HepG2 (cell line): Measurements from ENCODE around the gene SSBP4. TPM values are rescaled to one million over a fixed set of nuclear protein-coding genes. Genes with fewer than 3 reads are reported as not detected.

Experiments
- IKZF5 ChIP-seq: IDR thresholded peaks from 2 replicates; pipeline ENCODE4 v1.6.1; 2018; ENCODE audit warnings: missing genetic modification reagents, mild to moderate bottlenecking, missing compliant biosample characterization
- KLF11 ChIP-seq: IDR thresholded peaks from 2 replicates; pipeline ENCODE4 v1.6.1; 2016; ENCODE audit warnings: missing compliant biosample characterization
- NFIC ChIP-seq: IDR thresholded peaks from 2 replicates; pipeline ENCODE4 v1.6.1; 2012; ENCODE audit warnings: mild to moderate bottlenecking, low read length, inconsistent platforms
- NR2F1 ChIP-seq, 2 experiments: fragments of 450-650 bp in 1 of 2; formaldehyde crosslinking in 1 of 2; IDR thresholded peaks; 2 replicates each; pipeline versions ENCODE4 v1.5.0 to v1.6.1; 2016 to 2020; ENCODE audit warnings: mild to moderate bottlenecking in 1 of 2, missing compliant biosample characterization in 1 of 2, missing genetic modification reagents in 1 of 2, moderate library complexity in 1 of 2
- POLR2AphosphoS5 ChIP-seq: IDR thresholded peaks from 2 replicates; pipeline ENCODE4 v1.6.1; 2012; ENCODE audit warnings: low read depth, low read length
- RERE ChIP-seq: IDR thresholded peaks from 2 replicates; pipeline ENCODE4 v1.6.1; 2016; ENCODE audit warnings: low read depth, missing genetic modification reagents, missing compliant biosample characterization
- SIX1 ChIP-seq: sonication (generic); formaldehyde crosslinking; IDR thresholded peaks from 2 replicates; pipeline ENCODE4 v1.4.0; 2020; ENCODE audit warnings: missing genetic modification reagents, borderline replicate concordance
- ZKSCAN1 ChIP-seq: fragments of 150-350 bp; IDR thresholded peaks from 2 replicates; pipeline ENCODE4 v1.6.1; 2014; ENCODE audit warnings: low read length
- ZNF292 ChIP-seq: sonication (generic); formaldehyde crosslinking; IDR thresholded peaks from 2 replicates; pipeline ENCODE4 v1.8.1; 2022; ENCODE audit warnings: mild to moderate bottlenecking, low read depth, missing genetic modification reagents, borderline replicate concordance
- ZNF407 ChIP-seq: sonication (generic); formaldehyde crosslinking; IDR thresholded peaks from one replicate; pipeline ENCODE4 v1.5.1; 2020; ENCODE audit warnings: mild to moderate bottlenecking, missing genetic modification reagents; ENCODE audit errors: not compliant biosample characterization
- ZNF484 ChIP-seq: sonication (generic); formaldehyde crosslinking; IDR thresholded peaks from 2 replicates; pipeline ENCODE4 v1.5.1; 2020; ENCODE audit warnings: mild to moderate bottlenecking, low read depth, missing genetic modification reagents, borderline replicate concordance
- ZNF543 ChIP-seq: sonication (generic); formaldehyde crosslinking; IDR thresholded peaks from 2 replicates; pipeline ENCODE4 v1.4.0; 2020; ENCODE audit warnings: mild to moderate bottlenecking, missing genetic modification reagents
- ZNF800 ChIP-seq: sonication (generic); formaldehyde crosslinking; IDR thresholded peaks from 2 replicates; pipeline ENCODE4 v1.4.0; 2020; ENCODE audit warnings: missing genetic modification reagents
- ZNF883 ChIP-seq: sonication (generic); formaldehyde crosslinking; IDR thresholded peaks from 2 replicates; pipeline ENCODE4 v1.5.1; 2020; ENCODE audit warnings: mild to moderate bottlenecking, missing genetic modification reagents; ENCODE audit errors: not compliant biosample characterization
- polyA plus RNA-seq, 8 experiments: library from polyadenylated mRNA; depleted of rRNA in 3 of 8; stranded (reverse) in 7 of 8; unstranded in 1 of 8; fragments of >200 nt; fragmentation: Illumina TruSeq in 4 of 8; extraction: Trizol in 4 of 8; gene quantifications; 2 replicates each; pipeline versions ENCODE4 v1.2.1 to v1.2.3, GENCODE V29; 2011 to 2016; ENCODE audit warnings: low read depth in 4 of 8, missing spikeins in 1 of 8, mixed read lengths in 1 of 8; ENCODE audit not compliant: insufficient read depth in 1 of 8
- total RNA-seq, 5 experiments: library from RNA; depleted of rRNA; stranded (reverse); fragments of >200 nt; fragmentation: Illumina TruSeq; extraction: Trizol; gene quantifications; 2 replicates each; pipeline ENCODE4 v1.2.3, GENCODE V29; 2016; ENCODE audit warnings: low read depth in 1 of 5

SSBP4 gene
- total and polyA plus RNA-seq, 2 of the 13 experiments (the other 11 are each of a cell fraction or from before 2014, with no cell fraction given): 20.8 to 39.5 TPM

- TF ChIP-seq ZNF800 (no peak), ZNF292 (CRISPR knock-in tag) (no peak), SIX1 (CRISPR knock-in tag) (no peak), IKZF5 (CRISPR knock-in tag) (no peak), ZNF543 (CRISPR knock-in tag) (no peak), ZNF484 (CRISPR knock-in tag) (no peak), POLR2AphosphoS5 (no peak), ZNF407 (CRISPR knock-in tag) (no peak), NFIC (no peak), KLF11 (no peak), ZNF883 (peak; percentile 2), ZKSCAN1 (no peak), RERE (CRISPR knock-in tag) (no peak), NR2F1 (CRISPR knock-in tag; IDR thresholded peaks at IDR 0.05) (no peak)
Measured at GRCh38 chr19:18439910-18440237, 20.7 kb downstream of the SSBP4 start (continued).
